Neural cell (in vitro differentiated cells): ENCODE data around the gene SMTNL2. TPM values are rescaled to one million over a fixed set of nuclear protein-coding genes. Genes with fewer than 3 reads are reported as not detected.

Experiments used
- H2AFZ ChIP-seq: fragments of 200-600, 300-800 bp; sonication (generic), shearing (Covaris generic); 2 replicates; pipeline ENCODE4 v1.6.0; 2014; ENCODE audit warnings: low read depth, mild to moderate bottlenecking, antibody characterized with exemption, low read length, moderate library complexity
- H3F3A ChIP-seq: fragments of 200-600 bp; shearing (Covaris generic); 2 replicates; pipeline ENCODE4 v1.6.1; 2016; ENCODE audit warnings: mild to moderate bottlenecking, moderate library complexity, mixed read lengths, antibody characterized with exemption, low read length; ENCODE audit not compliant: insufficient read depth, poor library complexity, severe bottlenecking
- H3K27ac ChIP-seq: fragments of 200-600, 300-800 bp; sonication (generic), shearing (Covaris generic); 2 replicates; pipeline ENCODE4 v1.5.1; 2014; ENCODE audit warnings: mild to moderate bottlenecking, low read length, moderate library complexity
- H3K27me3 ChIP-seq: fragments of 300-800, 200-600 bp; sonication (generic), shearing (Covaris generic); 2 replicates; pipeline ENCODE4 v1.6.0; 2014; ENCODE audit warnings: mild to moderate bottlenecking, low read depth, low read length, moderate library complexity; ENCODE audit not compliant: insufficient read depth
- H3K36me3 ChIP-seq: fragments of 300-800, 200-600 bp; sonication (generic), shearing (Covaris generic); 2 replicates; pipeline ENCODE4 v1.5.1; 2014; ENCODE audit warnings: mild to moderate bottlenecking, antibody characterized with exemption, low read length, moderate library complexity; ENCODE audit not compliant: insufficient read depth
- H3K4me2 ChIP-seq: fragments of 300-800, 200-600 bp; sonication (generic), shearing (Covaris generic); 2 replicates; pipeline ENCODE4 v1.6.0; 2014; ENCODE audit warnings: mild to moderate bottlenecking, low read length
- H3K4me3 ChIP-seq: fragments of 300-800, 200-600 bp; sonication (generic), shearing (Covaris generic); 2 replicates; pipeline ENCODE4 v1.5.1; 2014; ENCODE audit warnings: mild to moderate bottlenecking, low read length, moderate library complexity
- H3K79me2 ChIP-seq: fragments of 200-600 bp; shearing (Covaris generic); replicated peaks from 2 replicates; pipeline ENCODE4 v1.6.0; 2014; ENCODE audit warnings: mild to moderate bottlenecking, low read length, moderate library complexity; ENCODE audit not compliant: insufficient read depth
- H3K9ac ChIP-seq: fragments of 300-800, 200-600 bp; sonication (generic), shearing (Covaris generic); 2 replicates; pipeline ENCODE4 v1.6.1; 2016; ENCODE audit warnings: mild to moderate bottlenecking, low read length, mixed read lengths
- H3K9me2 ChIP-seq: fragments of 200-600 bp; shearing (Covaris generic); 2 replicates; pipeline ENCODE4 v1.6.1; 2016; ENCODE audit warnings: mild to moderate bottlenecking, low read length, mixed read lengths; ENCODE audit not compliant: insufficient read depth
- H3K9me3 ChIP-seq: fragments of 200-600, 300-800 bp; sonication (generic), shearing (Covaris generic); 2 replicates; pipeline ENCODE4 v1.6.1; 2016; ENCODE audit warnings: mild to moderate bottlenecking, mixed run types, low read length, moderate library complexity, mixed read lengths
- H4K20me1 ChIP-seq: fragments of 200-600 bp; shearing (Covaris generic); 2 replicates; pipeline ENCODE4 v1.6.1; 2016; ENCODE audit warnings: mild to moderate bottlenecking, mixed run types; ENCODE audit not compliant: insufficient read depth
- EP300 ChIP-seq: fragments of 450-650 bp; conservative IDR thresholded peaks from 2 replicates; pipeline ENCODE4 v1.6.1; 2014; ENCODE audit warnings: antibody characterized with exemption, mild to moderate bottlenecking, moderate library complexity; ENCODE audit not compliant: poor library complexity, severe bottlenecking
- EZH2 ChIP-seq: fragments of 200-600, 300-800 bp; shearing (Covaris generic), sonication (generic); IDR thresholded peaks from 2 replicates; pipeline ENCODE4 v1.6.1; 2014; ENCODE audit warnings: antibody characterized with exemption, low read length, borderline replicate concordance, mild to moderate bottlenecking; ENCODE audit not compliant: insufficient read depth, poor library complexity, severe bottlenecking
- MXI1 ChIP-seq: fragments of 450-650 bp; conservative IDR thresholded peaks from 2 replicates; pipeline ENCODE4 v1.6.1; 2014; ENCODE audit warnings: antibody characterized with exemption, mild to moderate bottlenecking; ENCODE audit not compliant: poor library complexity, severe bottlenecking
- POLR2AphosphoS5 ChIP-seq: IDR thresholded peaks from 2 replicates; pipeline ENCODE4 v1.6.1; 2012
- RAD21 ChIP-seq: fragments of 450-650 bp; conservative IDR thresholded peaks from 2 replicates; pipeline ENCODE4 v1.6.1; 2014; ENCODE audit warnings: antibody characterized with exemption, mild to moderate bottlenecking, moderate library complexity
- SMC3 ChIP-seq: fragments of 450-650 bp; conservative IDR thresholded peaks from 2 replicates; pipeline ENCODE4 v1.6.1; 2014; ENCODE audit warnings: antibody characterized with exemption, mild to moderate bottlenecking, moderate library complexity; ENCODE audit not compliant: poor library complexity
- TAF1 ChIP-seq: IDR thresholded peaks from 2 replicates; pipeline ENCODE4 v1.6.1; 2012; ENCODE audit warnings: low read depth
- polyA plus RNA-seq: library from polyadenylated mRNA; depleted of rRNA; stranded (reverse); fragments of >200 nt; gene quantifications from 2 replicates; pipeline ENCODE4 v1.2.3, GENCODE V29; 2014
- TF ChIP-seq, protein P1 (sequence below): fragments of 450-650 bp; IDR thresholded peaks from 2 replicates; pipeline ENCODE4 v1.5.1; 2014; ENCODE audit warnings: antibody characterized with exemption, mild to moderate bottlenecking, moderate library complexity; ENCODE audit not compliant: poor library complexity, severe bottlenecking
- TF ChIP-seq, protein P2 (sequence below): IDR thresholded peaks from 2 replicates; pipeline ENCODE4 v1.6.1; 2012; ENCODE audit warnings: borderline replicate concordance

The SMTNL2 gene
- polyA plus RNA-seq, 1 donor from 2014 or later = 0.81 TPM

DNA sequence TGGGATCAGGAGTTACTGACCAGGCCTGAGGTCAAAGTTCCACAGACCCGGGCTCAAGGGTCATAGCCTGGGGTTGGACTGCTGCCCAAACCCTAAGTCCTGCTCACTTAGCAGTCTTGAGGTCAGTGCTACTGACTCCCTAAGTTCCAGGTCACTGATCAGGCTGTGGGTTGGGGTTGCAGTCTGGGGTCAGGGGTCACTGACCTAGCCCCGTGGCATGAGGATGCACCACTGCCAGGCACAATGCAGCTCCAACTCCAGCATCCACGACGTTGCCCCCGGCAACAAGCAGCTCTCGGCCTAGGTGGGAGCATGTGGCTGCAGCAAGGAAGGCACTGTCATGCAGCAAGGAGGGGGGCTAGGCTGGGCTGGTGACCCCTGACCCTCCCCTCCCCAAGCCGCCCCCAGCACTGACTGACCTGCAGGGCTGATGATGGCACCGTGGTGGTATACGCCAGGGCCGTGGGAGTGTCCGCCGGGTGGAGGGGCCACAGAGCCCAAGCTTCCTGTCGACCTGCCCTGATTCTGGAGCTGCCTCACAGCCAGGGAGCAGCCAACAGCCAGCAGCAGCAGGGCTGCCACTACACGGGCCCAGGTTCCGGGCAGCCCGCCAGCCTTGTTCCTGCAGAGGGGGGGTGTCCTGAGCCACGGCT, 25.1 kb upstream of the SMTNL2 start:
- Histone ChIP-seq H3K36me3 (no peaks in the 10 kb centered on the region), H2AFZ (no peak overlapping the region), H3F3A (peaks cover 8% of the 10 kb centered on the region), H3K9ac (no peak overlapping the region), H3K27me3 (no peaks in the 10 kb centered on the region), H3K9me3 (no peaks in the 10 kb centered on the region), H4K20me1 (no peaks in the 10 kb centered on the region), H3K79me2 (no peaks in the 10 kb centered on the region), H3K4me3 (no peak overlapping the region), H3K4me2 (no peak overlapping the region), H3K9me2 (no peaks in the 10 kb centered on the region), H3K27ac (no peak overlapping the region)
- TF ChIP-seq EP300 = no peak
- no peak for TF ChIP-seq MXI1
- no peak for TF ChIP-seq SMC3
- TF ChIP-seq, protein P1, sequence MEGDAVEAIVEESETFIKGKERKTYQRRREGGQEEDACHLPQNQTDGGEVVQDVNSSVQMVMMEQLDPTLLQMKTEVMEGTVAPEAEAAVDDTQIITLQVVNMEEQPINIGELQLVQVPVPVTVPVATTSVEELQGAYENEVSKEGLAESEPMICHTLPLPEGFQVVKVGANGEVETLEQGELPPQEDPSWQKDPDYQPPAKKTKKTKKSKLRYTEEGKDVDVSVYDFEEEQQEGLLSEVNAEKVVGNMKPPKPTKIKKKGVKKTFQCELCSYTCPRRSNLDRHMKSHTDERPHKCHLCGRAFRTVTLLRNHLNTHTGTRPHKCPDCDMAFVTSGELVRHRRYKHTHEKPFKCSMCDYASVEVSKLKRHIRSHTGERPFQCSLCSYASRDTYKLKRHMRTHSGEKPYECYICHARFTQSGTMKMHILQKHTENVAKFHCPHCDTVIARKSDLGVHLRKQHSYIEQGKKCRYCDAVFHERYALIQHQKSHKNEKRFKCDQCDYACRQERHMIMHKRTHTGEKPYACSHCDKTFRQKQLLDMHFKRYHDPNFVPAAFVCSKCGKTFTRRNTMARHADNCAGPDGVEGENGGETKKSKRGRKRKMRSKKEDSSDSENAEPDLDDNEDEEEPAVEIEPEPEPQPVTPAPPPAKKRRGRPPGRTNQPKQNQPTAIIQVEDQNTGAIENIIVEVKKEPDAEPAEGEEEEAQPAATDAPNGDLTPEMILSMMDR = no peak
- TF ChIP-seq EZH2 = no peak
- TF ChIP-seq, protein P2, sequence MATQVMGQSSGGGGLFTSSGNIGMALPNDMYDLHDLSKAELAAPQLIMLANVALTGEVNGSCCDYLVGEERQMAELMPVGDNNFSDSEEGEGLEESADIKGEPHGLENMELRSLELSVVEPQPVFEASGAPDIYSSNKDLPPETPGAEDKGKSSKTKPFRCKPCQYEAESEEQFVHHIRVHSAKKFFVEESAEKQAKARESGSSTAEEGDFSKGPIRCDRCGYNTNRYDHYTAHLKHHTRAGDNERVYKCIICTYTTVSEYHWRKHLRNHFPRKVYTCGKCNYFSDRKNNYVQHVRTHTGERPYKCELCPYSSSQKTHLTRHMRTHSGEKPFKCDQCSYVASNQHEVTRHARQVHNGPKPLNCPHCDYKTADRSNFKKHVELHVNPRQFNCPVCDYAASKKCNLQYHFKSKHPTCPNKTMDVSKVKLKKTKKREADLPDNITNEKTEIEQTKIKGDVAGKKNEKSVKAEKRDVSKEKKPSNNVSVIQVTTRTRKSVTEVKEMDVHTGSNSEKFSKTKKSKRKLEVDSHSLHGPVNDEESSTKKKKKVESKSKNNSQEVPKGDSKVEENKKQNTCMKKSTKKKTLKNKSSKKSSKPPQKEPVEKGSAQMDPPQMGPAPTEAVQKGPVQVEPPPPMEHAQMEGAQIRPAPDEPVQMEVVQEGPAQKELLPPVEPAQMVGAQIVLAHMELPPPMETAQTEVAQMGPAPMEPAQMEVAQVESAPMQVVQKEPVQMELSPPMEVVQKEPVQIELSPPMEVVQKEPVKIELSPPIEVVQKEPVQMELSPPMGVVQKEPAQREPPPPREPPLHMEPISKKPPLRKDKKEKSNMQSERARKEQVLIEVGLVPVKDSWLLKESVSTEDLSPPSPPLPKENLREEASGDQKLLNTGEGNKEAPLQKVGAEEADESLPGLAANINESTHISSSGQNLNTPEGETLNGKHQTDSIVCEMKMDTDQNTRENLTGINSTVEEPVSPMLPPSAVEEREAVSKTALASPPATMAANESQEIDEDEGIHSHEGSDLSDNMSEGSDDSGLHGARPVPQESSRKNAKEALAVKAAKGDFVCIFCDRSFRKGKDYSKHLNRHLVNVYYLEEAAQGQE = no peak
- TF ChIP-seq RAD21 = no peak
- TF ChIP-seq TAF1 = no peak
- TF ChIP-seq POLR2AphosphoS5 = no peak

DNA sequence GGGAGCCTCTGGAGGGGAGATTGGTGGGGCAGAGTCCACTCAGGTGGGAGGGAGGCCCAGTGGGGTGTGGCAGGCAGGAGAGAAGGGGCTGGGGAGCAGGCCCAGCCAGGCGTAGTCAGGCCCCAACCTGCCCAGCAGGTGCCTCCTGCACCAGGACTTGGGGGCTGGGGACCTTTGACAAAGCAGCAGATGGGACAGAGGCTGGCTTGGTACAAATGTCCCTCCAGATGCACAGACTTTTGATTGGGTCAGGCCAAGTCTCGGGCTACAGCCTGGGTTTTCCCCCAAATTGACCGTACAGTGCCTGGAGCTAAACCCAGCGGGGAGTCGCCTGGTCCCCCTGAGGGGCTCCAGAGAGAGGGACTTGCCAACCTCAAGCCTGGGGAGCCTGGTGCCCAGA, 24.4 kb upstream of the SMTNL2 start:
- H3K27me3 ChIP-seq = no peaks in the 10 kb centered on the region
- TF ChIP-seq TAF1 (no peak), EZH2 (no peak), MXI1 (no peak)
- no peaks in the 10 kb centered on the region for H3K9me3 ChIP-seq
- H3K79me2 ChIP-seq = no peaks in the 10 kb centered on the region
- H2AFZ ChIP-seq = no peak overlapping the region
- no peak overlapping the region for H3K27ac ChIP-seq
- peaks cover 8% of the 10 kb centered on the region for H3F3A ChIP-seq
- H3K9me2 ChIP-seq = no peaks in the 10 kb centered on the region
- no peak overlapping the region for H3K4me2 ChIP-seq
- no peaks in the 10 kb centered on the region for H3K36me3 ChIP-seq
- no peak overlapping the region for H3K4me3 ChIP-seq
- no peaks in the 10 kb centered on the region for H4K20me1 ChIP-seq
- no peak overlapping the region for H3K9ac ChIP-seq
